AG09309 (cell line): ENCODE measurements around the gene FMNL1.

Experiments
- DNase-seq: peaks from one replicate; pipeline ENCODE4 v3.0.0-alpha.2; 2010; ENCODE audit warnings: low read depth
- H3K4me3 ChIP-seq: 2 replicates; pipeline ENCODE4 v1.5.1; 2011; ENCODE audit warnings: mild to moderate bottlenecking, low read depth, low read length, moderate library complexity; ENCODE audit not compliant: control insufficient read depth
- CTCF ChIP-seq: IDR thresholded peaks from 2 replicates; pipeline ENCODE4 v1.5.1; 2011; ENCODE audit warnings: mild to moderate bottlenecking, low read depth, low read length, inconsistent platforms; ENCODE audit not compliant: insufficient read depth, control insufficient read depth; ENCODE audit errors: missing control alignments

The FMNL1 gene

GRCh38 chr17:45288825-45289224 is 67.1 kb downstream of the FMNL1 start:
- no peak for DNase-seq
- no peak overlapping the region for H3K4me3 ChIP-seq
- TF ChIP-seq CTCF, result no peak

GRCh38 chr17:45289301-45290268 is 67.9 kb downstream of the FMNL1 start:
- DNase-seq, result no peak
- no peak for TF ChIP-seq CTCF
- no peak overlapping the region for H3K4me3 ChIP-seq

- TF ChIP-seq CTCF, result no peak
- no peak for DNase-seq
- H3K4me3 ChIP-seq, result no peak overlapping the region
Observed at GRCh38 chr17:45290269-45290765, 68.6 kb downstream of the FMNL1 start.

- DNase-seq, result no peak
- H3K4me3 ChIP-seq, result no peak overlapping the region
- TF ChIP-seq CTCF, result no peak
Observed at GRCh38 chr17:45291171-45291805, 69.6 kb downstream of the FMNL1 start.

- no peak for DNase-seq
- no peak for TF ChIP-seq CTCF
- no peak overlapping the region for H3K4me3 ChIP-seq
Observed at GRCh38 chr17:45292696-45293412, 71.2 kb downstream of the FMNL1 start.
